Stimulated activated CD4-positive, alpha-beta T cell treated with anti-CD3 and anti-CD28 coated beads, Interleukin-1b, Interleukin-23, amount 100 ng/mL, for 1 hour (primary cell): ENCODE measurements around the gene ATP5PB.

ENCODE experiments used
- DNase-seq, 2 donors: peaks; one replicate each; pipeline ENCODE4 v3.0.0-alpha.2; 2020; ENCODE audit warnings: low read depth in 2 of 2

ATP5PB gene

DNA sequence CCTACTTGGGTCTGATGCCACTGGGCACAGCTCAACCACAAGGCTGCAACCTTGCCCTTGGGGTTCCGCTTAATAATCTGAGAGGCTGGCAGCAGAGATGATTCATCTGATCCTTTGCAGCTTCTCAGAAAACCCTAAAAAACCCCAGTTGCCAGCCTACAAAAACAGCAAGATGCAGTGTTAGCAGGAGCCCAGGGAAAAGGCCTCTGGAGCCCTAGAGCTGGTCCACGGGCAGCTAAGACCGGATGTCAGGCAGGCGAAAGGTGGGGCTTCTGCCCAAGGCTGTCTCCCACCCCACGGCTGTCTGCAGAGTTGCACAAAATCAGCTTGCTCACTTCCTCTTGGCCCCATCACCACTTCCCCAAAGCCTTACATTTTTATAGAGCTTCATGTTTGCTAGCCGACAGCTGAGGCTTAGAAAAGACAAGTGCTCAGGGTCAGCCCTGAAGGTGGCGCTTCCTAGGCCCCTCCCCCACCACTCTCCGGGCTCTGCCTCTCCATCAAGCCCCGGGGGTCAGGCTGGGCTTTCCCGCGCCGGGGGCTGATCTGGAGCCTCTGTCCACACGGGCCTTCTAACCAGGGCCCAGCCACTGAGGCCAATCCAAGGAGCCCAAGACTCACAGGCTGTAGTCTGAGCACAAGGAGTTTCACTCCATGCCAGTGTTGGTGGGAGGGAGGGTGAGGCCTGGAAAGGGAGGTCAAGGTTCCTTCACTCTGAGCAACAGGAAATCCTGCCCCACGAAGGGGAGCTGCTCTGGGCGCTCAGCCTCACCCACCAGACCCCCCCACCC, 58.3 kb downstream of the ATP5PB start:
- DNase-seq, result no peak

GRCh38 chr1:111509997-111510375, 60.7 kb downstream of the ATP5PB start:
- no peak for DNase-seq

- no peak for DNase-seq
Measured at GRCh38 chr1:111511370-111511769, 62.1 kb downstream of the ATP5PB start.
